Neural crest cell (in vitro differentiated cells): ENCODE results near the gene PSMC3IP. TPM values are rescaled to one million over a fixed set of nuclear protein-coding genes. Genes with fewer than 3 reads are reported as not detected.
"Not testable (repeated sequence)": the region's sequence is repeated elsewhere in the genome, so short reads cannot be mapped to it uniquely, and the experiment has no call there.

ENCODE experiments used
- DNase-seq: peaks from one replicate; pipeline ENCODE4 v3.0.0; 2021; ENCODE audit warnings: low read depth, mixed read lengths, low spot score
- H3K27ac Mint-ChIP-seq: one replicate; pipeline ENCODE4 v1.8.0; 2021; ENCODE audit warnings: mild to moderate bottlenecking, mixed read lengths; ENCODE audit not compliant: unreplicated experiment
- H3K27me3 Mint-ChIP-seq: 2 replicates; pipeline ENCODE4 v1.8.0; 2021; ENCODE audit warnings: low read depth, mild to moderate bottlenecking, mixed read lengths
- H3K36me3 Mint-ChIP-seq: 2 replicates; pipeline ENCODE4 v1.8.0; 2021; ENCODE audit warnings: low read depth, mild to moderate bottlenecking, mixed read lengths
- H3K4me1 Mint-ChIP-seq: 2 replicates; pipeline ENCODE4 v1.8.0; 2021; ENCODE audit warnings: mixed read lengths
- H3K4me3 Mint-ChIP-seq: one replicate; pipeline ENCODE4 v1.8.0; 2021; ENCODE audit warnings: mild to moderate bottlenecking, mixed read lengths
- H3K9me3 Mint-ChIP-seq: 2 replicates; pipeline ENCODE4 v1.8.0; 2021; ENCODE audit warnings: mixed read lengths
- total RNA-seq: library from RNA; stranded (reverse); gene quantifications from 2 replicates; pipeline ENCODE4 v1.2.1, GENCODE V29; 2021
- TF ChIP-seq, protein P1 (sequence below): fragments of 200-600 bp; sonication (generic); conservative IDR thresholded peaks from 2 replicates; pipeline ENCODE4 v1.5.0; 2021; ENCODE audit warnings: antibody characterized with exemption, mild to moderate bottlenecking

Gene PSMC3IP
- total RNA-seq, 1 donor from 2014 or later: 44.6 TPM

GRCh38 chr17:42562388-42563142 lies 15.0 kb downstream of the PSMC3IP start:
- Mint-ChIP-seq H3K9me3 (no peaks in the 10 kb centered on the region), H3K4me3 (peak overlapping the region; percentile 97), H3K36me3 (no peaks in the 10 kb centered on the region), H3K27me3 (no peaks in the 10 kb centered on the region), H3K27ac (peak overlapping the region; percentile 96), H3K4me1 (peaks cover 23% of the 10 kb centered on the region)
- DNase-seq: no peak
- TF ChIP-seq, protein P1, sequence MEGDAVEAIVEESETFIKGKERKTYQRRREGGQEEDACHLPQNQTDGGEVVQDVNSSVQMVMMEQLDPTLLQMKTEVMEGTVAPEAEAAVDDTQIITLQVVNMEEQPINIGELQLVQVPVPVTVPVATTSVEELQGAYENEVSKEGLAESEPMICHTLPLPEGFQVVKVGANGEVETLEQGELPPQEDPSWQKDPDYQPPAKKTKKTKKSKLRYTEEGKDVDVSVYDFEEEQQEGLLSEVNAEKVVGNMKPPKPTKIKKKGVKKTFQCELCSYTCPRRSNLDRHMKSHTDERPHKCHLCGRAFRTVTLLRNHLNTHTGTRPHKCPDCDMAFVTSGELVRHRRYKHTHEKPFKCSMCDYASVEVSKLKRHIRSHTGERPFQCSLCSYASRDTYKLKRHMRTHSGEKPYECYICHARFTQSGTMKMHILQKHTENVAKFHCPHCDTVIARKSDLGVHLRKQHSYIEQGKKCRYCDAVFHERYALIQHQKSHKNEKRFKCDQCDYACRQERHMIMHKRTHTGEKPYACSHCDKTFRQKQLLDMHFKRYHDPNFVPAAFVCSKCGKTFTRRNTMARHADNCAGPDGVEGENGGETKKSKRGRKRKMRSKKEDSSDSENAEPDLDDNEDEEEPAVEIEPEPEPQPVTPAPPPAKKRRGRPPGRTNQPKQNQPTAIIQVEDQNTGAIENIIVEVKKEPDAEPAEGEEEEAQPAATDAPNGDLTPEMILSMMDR: no peak

- TF ChIP-seq, protein P1: no peak
- H3K4me3 Mint-ChIP-seq: peak within 1 kb of the TSS; percentile 97
- H3K27me3 Mint-ChIP-seq: no peaks in the 10 kb centered on the region
- peaks cover 26% of the 10 kb centered on the region for H3K4me1 Mint-ChIP-seq
- no peaks in the 10 kb centered on the region for H3K9me3 Mint-ChIP-seq
- H3K27ac Mint-ChIP-seq: peak within 1 kb of the TSS; percentile 96
- H3K36me3 Mint-ChIP-seq: no peaks in the 10 kb centered on the region
- DNase-seq: peak; percentile 96
These were observed 15.6 kb downstream of the PSMC3IP start, which contains the start of gene COASY for GRCh38 chr17:42561897-42562387. TSS of gene COASY (plus strand) at chr17:42562148. CDS start at chr17:42562623, 475 bp downstream.

DNA sequence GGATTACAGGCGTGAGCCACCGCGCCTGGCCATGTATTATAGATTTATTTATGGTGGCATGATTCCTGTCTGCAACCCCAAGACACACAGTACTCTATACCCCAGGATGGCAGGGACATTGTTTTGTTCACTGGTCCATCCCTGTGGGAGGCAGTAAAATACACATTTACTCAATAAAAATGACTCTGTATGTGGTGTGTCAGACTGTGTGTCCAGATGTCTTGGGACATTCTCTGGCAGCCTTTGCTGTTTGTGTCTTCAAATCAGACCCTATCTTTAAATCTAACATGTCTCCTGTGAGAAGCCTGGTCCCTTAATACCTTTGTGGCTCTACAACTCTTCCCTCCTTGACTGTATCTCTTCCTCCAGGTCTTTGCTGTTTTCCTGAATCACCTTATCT lies 17.3 kb downstream of the PSMC3IP start:
- no peak for DNase-seq
- Mint-ChIP-seq H3K4me1 (peaks cover 23% of the 10 kb centered on the region), H3K27me3 (no peaks in the 10 kb centered on the region), H3K4me3 (peak overlapping the region; percentile 87), H3K36me3 (no peaks in the 10 kb centered on the region), H3K27ac (no peak overlapping the region), H3K9me3 (no peaks in the 10 kb centered on the region)
- TF ChIP-seq, protein P1: no peak

- Mint-ChIP-seq H3K27me3 (no peaks in the 10 kb centered on the region), H3K4me1 (peaks cover 33% of the 10 kb centered on the region), H3K9me3 (no peaks in the 10 kb centered on the region), H3K4me3 (peak overlapping the region; percentile 56), H3K36me3 (no peaks in the 10 kb centered on the region), H3K27ac (no peak overlapping the region)
- no peak for DNase-seq
- TF ChIP-seq, protein P1: no peak
These were observed 18.5 kb downstream of the PSMC3IP start for GRCh38 chr17:42559075-42559474.

DNA sequence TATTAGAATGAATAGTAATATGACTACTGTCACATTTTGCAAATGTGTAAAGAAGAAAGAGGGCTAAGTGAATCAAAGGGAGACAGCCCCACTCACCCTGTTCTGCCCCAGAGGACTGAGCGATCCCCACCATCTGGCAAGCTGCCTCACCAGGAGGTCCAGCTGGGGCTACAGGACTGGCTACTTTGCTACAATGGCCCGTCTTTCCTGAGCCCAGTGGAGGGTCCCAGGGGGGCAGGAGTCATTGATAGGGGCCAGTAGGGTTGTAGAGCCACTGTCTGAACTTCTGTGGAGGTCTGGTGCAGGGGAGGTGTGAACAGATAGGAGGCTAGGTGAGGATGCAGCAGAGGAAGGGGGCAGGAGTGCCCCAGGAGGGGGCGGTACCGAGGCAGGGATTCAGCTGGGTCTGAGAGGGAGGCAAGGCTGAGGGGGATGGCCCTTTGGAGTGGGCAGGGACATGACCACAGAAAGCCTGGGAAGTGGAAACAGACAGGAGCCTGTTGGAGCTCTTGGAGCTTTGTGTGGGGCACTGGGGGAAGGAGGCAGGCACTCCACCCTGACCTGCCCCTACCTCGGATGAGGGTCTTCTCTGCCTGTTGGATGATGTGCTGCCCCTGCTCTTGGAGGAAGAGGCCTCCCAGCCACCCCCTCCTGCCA lies 21.4 kb downstream of the PSMC3IP start:
- not testable (repeated sequence) for H3K9me3 Mint-ChIP-seq, DNase-seq, H3K27me3 Mint-ChIP-seq, H3K36me3 Mint-ChIP-seq, H3K27ac Mint-ChIP-seq
- peak overlapping the region; percentile 92 for H3K4me3 Mint-ChIP-seq
- peaks cover 16% of the 10 kb centered on the region for H3K4me1 Mint-ChIP-seq
